Measurements from ENCODE around the gene PSMB10. TPM values are rescaled to one million over a fixed set of nuclear protein-coding genes. Genes with fewer than 3 reads are reported as not detected.

PSMB10 gene
- total and polyA plus RNA-seq, 2 donors (not counting 3 experiments of a cell fraction or from before 2014, with no cell fraction given): 40.8 to 54.7 TPM

GRCh38 chr16:67963662-67964321 lies 27.1 kb upstream of the PSMB10 start:
- TF ChIP-seq MYC (IDR thresholded peaks at IDR 0.05; ENCODE audit: low read depth, low read length): no peak
- TF ChIP-seq POLR2AphosphoS5 (IDR thresholded peaks at IDR 0.05; ENCODE audit: insufficient read depth, low read depth, low read length): peak; percentile 25
- peak; percentile 9 for TF ChIP-seq POLR2A (IDR thresholded peaks at IDR 0.05; ENCODE audit: low read depth, low read length)
- dilution Hi-C loops (cut with MboI; ENCODE audit: extremely low pct_ligation_motif_present, low sequenced_read_pairs): no loop called here
- ChIA-PET CTCF (interaction anchor here (1.4 to 2.7 kb wide), 2 partner anchors 77 to 105 kb away, joined by 5 to 8 read pairs; no protein-coding TSS in a partner anchor), POLR2A (no interaction called here)
- H3K27me3 ChIP-seq (ENCODE audit: control insufficient read depth in 2 of 2, insufficient read depth in 2 of 2, low read length in 2 of 2): no peaks in the 10 kb centered on the region
- FAIRE-seq: no peak
- H3K4me3 ChIP-seq (replicated peaks in 1 of 3; ENCODE audit: insufficient read depth in 1 of 3, low read depth in 1 of 3, low read length in 3 of 3): no peak overlapping the region
- intact Hi-C loops (cut with micrococcal nuclease): no loop called here
- no peak overlapping the region for H3K27ac ChIP-seq (ENCODE audit: insufficient read depth, low read depth, low read length)
- H3K9me1 ChIP-seq (replicated peaks; ENCODE audit: control insufficient read depth, extremely low read depth, insufficient read depth, low read length): no peaks in the 10 kb centered on the region
- H3K9ac ChIP-seq (replicated peaks; ENCODE audit: extremely low read depth, insufficient read depth, low read length): no peak overlapping the region
- H3K4me2 ChIP-seq (ENCODE audit: insufficient read depth, low read length): no peak overlapping the region
- peaks cover 52% of the 10 kb centered on the region for H3K79me2 ChIP-seq (ENCODE audit: control insufficient read depth, insufficient read depth, low read length)
- H3K36me3 ChIP-seq (ENCODE audit: control insufficient read depth in 2 of 2, extremely low read depth in 1 of 2, insufficient read depth in 2 of 2, low read length in 2 of 2): peaks cover 10 to 39% of the 10 kb centered on the region in 2 experiments
- BruUV-seq (replicated peaks): no TSS peak
- H3K9me3 ChIP-seq (replicated peaks; ENCODE audit: control insufficient read depth, insufficient read depth, low read length): no peaks in the 10 kb centered on the region
- H2AFZ ChIP-seq (ENCODE audit: low read depth, low read length): no peak overlapping the region
- DNase-seq (ENCODE audit: low read depth, low spot score): no peak
- H4K20me1 ChIP-seq (replicated peaks; ENCODE audit: control insufficient read depth, extremely low read depth, insufficient read depth, low read length): no peaks in the 10 kb centered on the region
- peaks cover 20% of the 10 kb centered on the region for H3K4me1 ChIP-seq (ENCODE audit: control insufficient read depth, extremely low read depth, insufficient read depth, low read length)

- ChIA-PET POLR2A (no interaction called here), CTCF (interaction anchor here (2.7 kb wide), 1 partner anchor 78 kb away, joined by 8 read pairs; no protein-coding TSS in a partner anchor)
- H3K9me3 ChIP-seq (replicated peaks; ENCODE audit: control insufficient read depth, insufficient read depth, low read length): no peaks in the 10 kb centered on the region
- no peak overlapping the region for H3K9ac ChIP-seq (replicated peaks; ENCODE audit: extremely low read depth, insufficient read depth, low read length)
- no peak for FAIRE-seq
- H2AFZ ChIP-seq (ENCODE audit: low read depth, low read length): no peak overlapping the region
- no peaks in the 10 kb centered on the region for H3K9me1 ChIP-seq (replicated peaks; ENCODE audit: control insufficient read depth, extremely low read depth, insufficient read depth, low read length)
- no TSS peak for BruUV-seq (replicated peaks)
- no peak for DNase-seq (ENCODE audit: low read depth, low spot score)
- dilution Hi-C loops (cut with MboI; ENCODE audit: extremely low pct_ligation_motif_present, low sequenced_read_pairs) (no loop called here), intact Hi-C loops (cut with micrococcal nuclease) (no loop called here)
- H3K27ac ChIP-seq (ENCODE audit: insufficient read depth, low read depth, low read length): no peak overlapping the region
- no peak overlapping the region for H3K4me3 ChIP-seq (replicated peaks in 1 of 3; ENCODE audit: insufficient read depth in 1 of 3, low read depth in 1 of 3, low read length in 3 of 3)
- no peaks in the 10 kb centered on the region for H4K20me1 ChIP-seq (replicated peaks; ENCODE audit: control insufficient read depth, extremely low read depth, insufficient read depth, low read length)
- peaks cover 52% of the 10 kb centered on the region for H3K79me2 ChIP-seq (ENCODE audit: control insufficient read depth, insufficient read depth, low read length)
- peaks cover 11 to 43% of the 10 kb centered on the region in 2 experiments for H3K36me3 ChIP-seq (ENCODE audit: control insufficient read depth in 2 of 2, extremely low read depth in 1 of 2, insufficient read depth in 2 of 2, low read length in 2 of 2)
- H3K4me2 ChIP-seq (ENCODE audit: insufficient read depth, low read length): no peak overlapping the region
- H3K27me3 ChIP-seq (ENCODE audit: control insufficient read depth in 2 of 2, insufficient read depth in 2 of 2, low read length in 2 of 2): no peaks in the 10 kb centered on the region
- TF ChIP-seq CTCF (IDR thresholded peaks at IDR 0.05; ENCODE audit: extremely low read depth in 1 of 2, insufficient read depth in 1 of 2, low read depth in 1 of 2, low read length in 2 of 2) (no peak), POLR2A (IDR thresholded peaks at IDR 0.05; ENCODE audit: low read depth, low read length) (peak; percentile 16)
- peaks cover 19% of the 10 kb centered on the region for H3K4me1 ChIP-seq (ENCODE audit: control insufficient read depth, extremely low read depth, insufficient read depth, low read length)
These were observed 26.6 kb upstream of the PSMB10 start for GRCh38 chr16:67963292-67963661.

Measured in endothelial cell of umbilical vein (primary cell).